Upper lobe of left lung (tissue), 6 donors: ENCODE measurements around the gene MAPK8. TPM values are rescaled to one million over a fixed set of nuclear protein-coding genes. Genes with fewer than 3 reads are reported as not detected.

ENCODE experiments used
- ATAC-seq, 2 donors: fragments of 200-7000 bp; cut with Tn5 transposase; one replicate each; pipeline ENCODE4 v1.9.1; 2022; ENCODE audit warnings: mild to moderate bottlenecking in 2 of 2, moderate library complexity in 2 of 2; ENCODE audit not compliant: low FRiP score in 2 of 2
- DNase-seq, 2 donors: peaks; one replicate each; pipeline ENCODE4 v3.0.0-alpha.2; 2019 to 2020
- H3K27ac ChIP-seq, 4 donors: fragments of 200-600 bp; sonication (generic); one replicate each; pipeline ENCODE4 v1.5.1; 2016 to 2019
- H3K27me3 ChIP-seq, 4 donors: fragments of 200-600 bp; sonication (generic); one replicate each; pipeline ENCODE4 v1.5.1; 2017 to 2019
- H3K36me3 ChIP-seq, 4 donors: fragments of 200-600 bp; sonication (generic); one replicate each; pipeline ENCODE4 v1.5.1; 2016 to 2019
- H3K4me1 ChIP-seq, 4 donors: fragments of 200-600 bp; sonication (generic); one replicate each; pipeline ENCODE4 v1.5.1; 2018 to 2019
- H3K4me3 ChIP-seq, 4 donors: fragments of 200-600 bp; sonication (generic); one replicate each; pipeline ENCODE4 v1.5.1; 2017 to 2019; ENCODE audit warnings: mild to moderate bottlenecking in 2 of 4, moderate library complexity in 1 of 4
- H3K9me3 ChIP-seq, 4 donors: fragments of 200-600 bp; sonication (generic); one replicate each; pipeline ENCODE4 v1.5.1; 2018 to 2019
- EP300 ChIP-seq, 4 donors: sonication (generic); formaldehyde crosslinking; IDR thresholded peaks; one replicate each; pipeline ENCODE4 v1.5.1; 2017; ENCODE audit warnings: antibody characterized with exemption in 4 of 4, control low read depth in 2 of 4
- POLR2A ChIP-seq, 4 donors: fragments of 450-650 bp; IDR thresholded peaks; one replicate each; pipeline ENCODE4 v1.5.1; 2016 to 2017; ENCODE audit warnings: antibody characterized with exemption in 4 of 4, mild to moderate bottlenecking in 2 of 4
- POLR2AphosphoS5 ChIP-seq, 2 donors: sonication (generic); formaldehyde crosslinking; IDR thresholded peaks; one replicate each; pipeline ENCODE4 v1.5.1; 2017; ENCODE audit warnings: antibody characterized with exemption in 2 of 2
- WGBS, 2 donors: methylation state at CpG; one replicate each; pipeline ENCODE4 v1.1.5; 2017 to 2018; 5-methylcytosine and 5-hydroxymethylcytosine counted together
- total RNA-seq, 6 donors: library from RNA; depleted of rRNA in 4 of 6; stranded (reverse); fragments of >200 nt in 4 of 6; gene quantifications; one replicate each; pipeline versions ENCODE4 v1.1.0 to v1.2.1, GENCODE V29; 2016 to 2021
- TF ChIP-seq, protein P1 (sequence below), 6 experiments: fragments of 450-650 bp in 4 of 6; fragments of 200-600 bp in 2 of 6; sonication (generic) in 2 of 6; IDR thresholded peaks; one replicate each; pipeline ENCODE4 v1.5.1; 2016 to 2019; ENCODE audit warnings: antibody characterized with exemption in 6 of 6
- donor health status: DM: no; HTN: no; CAD: no; lungs with moderate emphysema.
- donor health status: DM: no; HTN: yes; CAD: no; lungs with severe emphysema.

MAPK8 gene
- total RNA-seq, 6 donors from 2014 or later: 33.6 to 61.6 (median 46.6) TPM

DNA sequence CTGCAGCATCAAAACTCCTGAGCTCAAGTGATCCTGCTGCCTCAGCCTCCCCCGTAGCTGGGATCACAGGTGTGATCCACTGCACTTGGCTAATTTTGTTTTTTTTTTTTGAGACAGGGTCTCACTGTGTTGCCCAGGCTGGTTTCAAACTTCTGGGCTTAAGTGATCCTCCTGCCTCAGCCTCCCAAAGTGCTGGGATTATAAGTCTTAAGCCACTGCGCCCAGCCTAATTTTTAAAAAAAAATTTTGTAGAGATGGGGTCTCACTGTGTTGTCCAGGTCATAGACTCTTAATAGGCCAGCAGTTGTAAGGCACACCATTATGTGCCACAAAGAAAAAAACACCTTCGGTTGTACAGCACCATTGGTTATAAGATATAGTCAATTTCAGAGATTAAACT, 122.4 kb downstream of the MAPK8 start:
- TF ChIP-seq POLR2A (IDR thresholded peaks at IDR 0.05) (no peak), EP300 (IDR thresholded peaks at IDR 0.05) (no peak), POLR2AphosphoS5 (IDR thresholded peaks at IDR 0.05) (no peak)
- TF ChIP-seq, protein P1, sequence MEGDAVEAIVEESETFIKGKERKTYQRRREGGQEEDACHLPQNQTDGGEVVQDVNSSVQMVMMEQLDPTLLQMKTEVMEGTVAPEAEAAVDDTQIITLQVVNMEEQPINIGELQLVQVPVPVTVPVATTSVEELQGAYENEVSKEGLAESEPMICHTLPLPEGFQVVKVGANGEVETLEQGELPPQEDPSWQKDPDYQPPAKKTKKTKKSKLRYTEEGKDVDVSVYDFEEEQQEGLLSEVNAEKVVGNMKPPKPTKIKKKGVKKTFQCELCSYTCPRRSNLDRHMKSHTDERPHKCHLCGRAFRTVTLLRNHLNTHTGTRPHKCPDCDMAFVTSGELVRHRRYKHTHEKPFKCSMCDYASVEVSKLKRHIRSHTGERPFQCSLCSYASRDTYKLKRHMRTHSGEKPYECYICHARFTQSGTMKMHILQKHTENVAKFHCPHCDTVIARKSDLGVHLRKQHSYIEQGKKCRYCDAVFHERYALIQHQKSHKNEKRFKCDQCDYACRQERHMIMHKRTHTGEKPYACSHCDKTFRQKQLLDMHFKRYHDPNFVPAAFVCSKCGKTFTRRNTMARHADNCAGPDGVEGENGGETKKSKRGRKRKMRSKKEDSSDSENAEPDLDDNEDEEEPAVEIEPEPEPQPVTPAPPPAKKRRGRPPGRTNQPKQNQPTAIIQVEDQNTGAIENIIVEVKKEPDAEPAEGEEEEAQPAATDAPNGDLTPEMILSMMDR (IDR thresholded peaks at IDR 0.05): no peak
- no peak overlapping the region for H3K27ac ChIP-seq
- ATAC-seq (no peak), DNase-seq (no peak)
- WGBS, 2 donors: 95 to 100% methylated on average over 3 of the region's 3 CpGs
- H3K4me1 ChIP-seq: no peaks in the 10 kb centered on the region
- H3K36me3 ChIP-seq: peaks cover 0 to 22% (median 1%) of the 10 kb centered on the region in 4 donors
- no peak overlapping the region for H3K4me3 ChIP-seq
- no peaks in the 10 kb centered on the region for H3K9me3 ChIP-seq
- H3K27me3 ChIP-seq: no peaks in the 10 kb centered on the region

DNA sequence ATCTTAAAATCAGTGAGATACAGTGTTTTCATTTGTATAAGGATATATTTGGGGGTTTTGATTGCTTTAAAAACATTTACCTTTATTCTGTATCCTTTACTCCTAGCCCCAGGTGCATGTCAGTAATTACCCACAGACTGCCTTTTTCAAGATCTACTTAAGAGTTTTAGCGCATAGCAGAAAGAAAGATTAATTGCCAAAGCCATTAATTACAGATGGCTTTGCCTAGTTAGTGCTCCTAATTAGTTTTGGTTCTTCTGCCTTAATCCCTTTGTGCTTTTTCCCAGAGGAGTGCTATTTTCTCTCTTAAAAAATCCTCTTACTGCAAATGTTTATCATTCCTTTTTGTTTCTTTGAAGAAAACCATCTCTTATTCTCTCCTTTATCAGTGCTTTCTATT, 122.8 kb downstream of the MAPK8 start:
- ATAC-seq: no peak
- H3K4me3 ChIP-seq: no peak overlapping the region
- 98 to 100% methylated on average over 1 of the region's 1 CpG for WGBS, 2 donors
- H3K4me1 ChIP-seq: no peaks in the 10 kb centered on the region
- peaks cover 0 to 23% (median 1%) of the 10 kb centered on the region in 4 donors for H3K36me3 ChIP-seq
- no peak for TF ChIP-seq POLR2A (IDR thresholded peaks at IDR 0.05)
- no peak for TF ChIP-seq POLR2AphosphoS5 (IDR thresholded peaks at IDR 0.05)
- TF ChIP-seq EP300 (IDR thresholded peaks at IDR 0.05): no peak
- TF ChIP-seq, protein P1 (IDR thresholded peaks at IDR 0.05): no peak
- DNase-seq: no peak
- H3K27me3 ChIP-seq: no peaks in the 10 kb centered on the region
- H3K27ac ChIP-seq: no peak overlapping the region
- H3K9me3 ChIP-seq: no peaks in the 10 kb centered on the region

DNA sequence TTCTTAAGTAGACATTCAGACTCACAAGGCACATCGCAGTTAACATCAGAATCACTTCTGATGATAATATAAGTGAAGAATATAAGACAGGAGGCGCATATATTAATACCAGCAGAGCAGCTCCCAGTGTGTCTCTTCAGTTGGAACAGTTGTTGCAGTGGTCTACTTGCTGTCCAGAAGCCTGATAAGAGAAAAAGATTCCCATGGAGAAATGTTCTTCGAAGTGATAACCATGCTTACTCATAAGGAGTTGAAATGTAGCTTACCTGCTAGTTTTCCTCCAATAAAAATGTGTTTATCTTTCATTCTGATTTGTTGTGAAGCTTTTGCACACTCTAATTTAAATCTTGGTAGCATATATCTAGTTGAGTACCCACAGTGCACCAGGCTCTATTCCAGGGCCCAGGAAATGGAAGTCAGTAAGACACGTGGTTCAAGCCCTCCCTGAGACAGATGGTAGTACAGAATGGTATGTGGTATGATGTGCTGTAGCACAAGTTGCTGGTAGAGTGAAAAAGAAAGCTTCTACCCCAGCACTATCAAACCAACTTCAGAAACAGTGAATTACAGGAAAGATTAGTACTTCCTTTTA, 124.0 kb downstream of the MAPK8 start:
- no peaks in the 10 kb centered on the region for H3K4me1 ChIP-seq
- 82 to 87% methylated on average over 4 of the region's 4 CpGs for WGBS, 2 donors
- no peaks in the 10 kb centered on the region for H3K27me3 ChIP-seq
- no peak overlapping the region for H3K27ac ChIP-seq
- H3K4me3 ChIP-seq: no peak overlapping the region
- TF ChIP-seq EP300 (IDR thresholded peaks at IDR 0.05) (no peak), POLR2A (IDR thresholded peaks at IDR 0.05) (no peak), POLR2AphosphoS5 (IDR thresholded peaks at IDR 0.05) (no peak)
- TF ChIP-seq, protein P1 (IDR thresholded peaks at IDR 0.05): no peak
- DNase-seq (no peak), ATAC-seq (no peak)
- no peaks in the 10 kb centered on the region for H3K9me3 ChIP-seq
- H3K36me3 ChIP-seq: peaks cover 0 to 31% (median 1%) of the 10 kb centered on the region in 4 donors

DNA sequence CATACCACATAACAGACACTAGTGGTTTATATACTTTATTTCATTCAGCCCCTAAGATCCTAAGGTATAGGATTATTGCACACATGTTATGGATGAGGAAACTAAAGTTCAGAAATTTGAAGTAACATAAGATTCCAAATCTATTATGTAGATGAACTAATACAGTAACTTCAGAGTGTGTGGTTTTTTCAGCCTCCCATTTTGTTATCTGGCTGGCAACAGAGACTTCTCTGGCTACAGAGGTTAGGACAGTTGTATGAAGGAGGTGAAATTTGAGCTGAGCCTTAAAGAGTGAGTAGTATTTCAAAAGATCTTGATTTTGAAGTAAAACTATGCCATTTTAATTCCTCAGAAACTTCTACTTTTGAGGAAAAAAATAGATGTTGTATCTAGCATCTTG, 125.4 kb downstream of the MAPK8 start:
- ATAC-seq: no peak
- Histone ChIP-seq H3K4me1 (no peaks in the 10 kb centered on the region), H3K27ac (no peak overlapping the region), H3K9me3 (no peaks in the 10 kb centered on the region), H3K4me3 (no peak overlapping the region), H3K27me3 (no peaks in the 10 kb centered on the region), H3K36me3 (peaks cover 0 to 30% (median 1%) of the 10 kb centered on the region in 4 donors)
- no peak for DNase-seq
- TF ChIP-seq, protein P1 (IDR thresholded peaks at IDR 0.05): no peak
- TF ChIP-seq POLR2A (IDR thresholded peaks at IDR 0.05): no peak
- no peak for TF ChIP-seq POLR2AphosphoS5 (IDR thresholded peaks at IDR 0.05)
- TF ChIP-seq EP300 (IDR thresholded peaks at IDR 0.05): no peak

DNA sequence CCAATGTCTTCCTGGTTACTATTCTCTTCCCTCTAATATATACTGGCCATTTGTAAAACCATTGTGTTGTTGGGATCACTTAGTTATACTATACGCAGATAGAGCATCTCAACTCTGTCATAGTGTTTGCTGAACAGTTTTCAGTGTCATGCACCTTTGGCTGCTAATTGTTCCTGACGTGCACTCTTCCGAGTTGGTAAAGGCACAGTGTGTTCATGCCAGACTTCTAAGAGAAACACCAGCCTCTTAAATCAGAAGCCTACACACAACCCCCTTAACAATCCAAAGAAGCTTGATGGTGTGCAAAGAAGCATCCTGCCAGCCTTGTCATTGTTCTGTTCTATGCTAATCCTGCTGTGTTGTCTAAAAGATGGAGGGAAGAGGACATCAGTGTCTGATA, 131.1 kb downstream of the MAPK8 start:
- H3K9me3 ChIP-seq: no peaks in the 10 kb centered on the region
- no peak for ATAC-seq
- H3K36me3 ChIP-seq: peaks cover 0 to 17% (median 0%) of the 10 kb centered on the region in 4 donors
- no peaks in the 10 kb centered on the region for H3K27me3 ChIP-seq
- DNase-seq: no peak
- H3K4me1 ChIP-seq: peaks cover 0 to 13% (median 2%) of the 10 kb centered on the region in 4 donors
- H3K27ac ChIP-seq: no peak overlapping the region
- 97 to 100% methylated on average over 3 of the region's 3 CpGs for WGBS, 2 donors
- TF ChIP-seq EP300 (IDR thresholded peaks at IDR 0.05): no peak
- TF ChIP-seq, protein P1 (IDR thresholded peaks at IDR 0.05): no peak
- no peak for TF ChIP-seq POLR2A (IDR thresholded peaks at IDR 0.05)
- no peak for TF ChIP-seq POLR2AphosphoS5 (IDR thresholded peaks at IDR 0.05)
- no peak overlapping the region for H3K4me3 ChIP-seq
